ENCODE results near the gene ZP1. TPM values are rescaled to one million over a fixed set of nuclear protein-coding genes. Genes with fewer than 3 reads are reported as not detected.
A peak's percentile ranks its signal among the peaks of the same experiment; 100 is the strongest.

Gene ZP1
- total RNA-seq, 1 donor from 2014 or later, result not detected

GRCh38 chr11:60915248-60915914, 48.0 kb downstream of the ZP1 start:
- Mint-ChIP-seq H3K4me3 (ENCODE audit: unreplicated experiment) (peak overlapping the region; percentile 87), H3K4me1 (ENCODE audit: low read depth, unreplicated experiment) (peaks cover 8% of the 10 kb centered on the region), H3K27me3 (ENCODE audit: unreplicated experiment) (peaks cover 9% of the 10 kb centered on the region), H3K9me3 (ENCODE audit: unreplicated experiment) (peaks cover 12% of the 10 kb centered on the region), H3K36me3 (ENCODE audit: unreplicated experiment) (no peaks in the 10 kb centered on the region), H3K27ac (ENCODE audit: unreplicated experiment) (peak overlapping the region; percentile 31)
- DNase-seq, result peak; percentile 35
- no peak for TF ChIP-seq CTCF (IDR thresholded peaks at IDR 0.05; ENCODE audit: partially characterized antibody, unreplicated experiment)

DNA sequence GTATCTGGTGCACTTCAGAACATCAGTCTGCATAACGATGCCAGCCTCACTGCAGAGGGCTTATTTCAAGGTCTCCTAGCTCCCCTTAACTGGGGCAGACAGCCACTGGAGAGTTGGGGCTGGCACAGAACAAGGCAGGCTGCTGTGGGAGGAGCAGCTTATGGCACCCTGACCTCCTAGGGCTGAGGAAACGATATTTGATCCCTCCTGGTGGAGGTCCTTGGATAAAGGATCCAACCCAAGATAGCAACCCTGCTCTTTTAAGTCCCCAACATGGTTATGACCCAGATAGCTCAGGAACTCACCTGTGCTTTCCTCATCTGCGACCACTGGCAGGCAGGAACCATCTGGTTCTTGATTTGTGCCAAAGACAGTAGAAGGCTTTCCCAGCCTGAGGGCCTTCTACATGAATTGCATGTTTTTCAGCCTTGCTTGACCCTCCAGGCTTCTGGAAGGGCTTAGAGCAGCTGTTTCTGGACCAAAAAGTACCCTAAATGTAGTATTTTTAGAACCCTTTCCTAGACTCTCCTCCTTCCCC, 49.4 kb downstream of the ZP1 start:
- Mint-ChIP-seq H3K4me1 (ENCODE audit: low read depth, unreplicated experiment) (peaks cover 8% of the 10 kb centered on the region), H3K9me3 (ENCODE audit: unreplicated experiment) (peaks cover 12% of the 10 kb centered on the region), H3K36me3 (ENCODE audit: unreplicated experiment) (no peaks in the 10 kb centered on the region), H3K4me3 (ENCODE audit: unreplicated experiment) (no peak overlapping the region), H3K27me3 (ENCODE audit: unreplicated experiment) (peaks cover 4% of the 10 kb centered on the region), H3K27ac (ENCODE audit: unreplicated experiment) (no peak overlapping the region)
- no peak for DNase-seq
- TF ChIP-seq CTCF (IDR thresholded peaks at IDR 0.05; ENCODE audit: partially characterized antibody, unreplicated experiment), result no peak

DNA sequence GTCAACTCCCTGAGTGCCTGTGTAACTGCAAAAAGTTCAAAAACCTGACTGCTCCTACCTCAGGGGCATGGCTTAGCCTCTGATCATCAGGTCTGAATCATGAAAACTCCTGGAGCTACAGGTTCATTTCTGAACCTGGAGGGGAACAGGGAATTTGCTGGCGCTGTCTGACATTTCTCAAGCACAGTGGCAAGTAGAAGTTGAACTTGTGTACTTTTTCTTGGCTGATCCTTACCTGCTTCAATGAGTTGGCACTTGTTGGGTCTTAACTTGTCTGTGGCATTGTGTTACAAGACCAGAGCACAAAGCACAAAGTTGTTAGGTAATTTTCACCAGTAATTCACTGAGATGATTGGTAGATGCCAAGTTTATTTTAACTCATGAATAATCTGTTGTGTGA, 49.9 kb downstream of the ZP1 start:
- Mint-ChIP-seq H3K4me3 (ENCODE audit: unreplicated experiment) (no peak overlapping the region), H3K9me3 (ENCODE audit: unreplicated experiment) (peaks cover 13% of the 10 kb centered on the region), H3K36me3 (ENCODE audit: unreplicated experiment) (no peaks in the 10 kb centered on the region), H3K27me3 (ENCODE audit: unreplicated experiment) (peaks cover 4% of the 10 kb centered on the region), H3K4me1 (ENCODE audit: low read depth, unreplicated experiment) (peaks cover 9% of the 10 kb centered on the region), H3K27ac (ENCODE audit: unreplicated experiment) (no peak overlapping the region)
- DNase-seq, result no peak
- TF ChIP-seq CTCF (IDR thresholded peaks at IDR 0.05; ENCODE audit: partially characterized antibody, unreplicated experiment), result no peak

DNA sequence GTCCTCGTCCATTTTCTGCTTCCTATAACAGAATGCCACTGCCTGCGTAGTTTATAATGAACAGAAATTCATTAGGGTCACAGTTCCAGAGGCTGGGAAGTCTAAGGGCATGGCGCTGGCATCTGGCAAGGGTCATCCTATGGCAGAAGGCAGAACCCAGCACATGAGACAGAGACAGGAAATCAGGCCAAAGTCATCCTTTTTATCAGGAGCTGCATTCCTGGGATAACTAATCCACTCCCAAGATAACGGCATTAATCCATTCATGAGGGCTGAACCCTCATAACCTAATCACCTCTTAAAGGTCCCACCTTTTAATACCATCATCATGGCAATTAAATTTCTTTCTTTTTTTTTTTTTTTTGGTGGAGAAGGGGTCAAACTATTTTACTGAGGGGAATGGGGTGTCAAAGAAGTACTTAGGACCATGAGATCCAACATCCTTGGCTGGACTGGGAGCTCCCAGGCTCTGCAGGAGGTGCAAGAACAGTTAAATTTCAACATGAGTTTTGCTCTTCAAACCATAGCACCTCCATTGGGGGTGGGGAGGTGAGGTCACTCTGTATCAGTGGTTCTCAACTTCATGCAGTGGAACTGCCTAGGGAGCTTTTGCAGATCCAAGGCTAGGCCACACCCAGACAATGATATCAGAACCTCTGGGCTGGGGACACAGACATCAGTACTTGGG, 51.1 kb downstream of the ZP1 start:
- H3K27me3 Mint-ChIP-seq (ENCODE audit: unreplicated experiment), result peaks cover 8% of the 10 kb centered on the region
- peaks cover 14% of the 10 kb centered on the region for H3K4me1 Mint-ChIP-seq (ENCODE audit: low read depth, unreplicated experiment)
- H3K36me3 Mint-ChIP-seq (ENCODE audit: unreplicated experiment), result no peaks in the 10 kb centered on the region
- H3K4me3 Mint-ChIP-seq (ENCODE audit: unreplicated experiment), result no peak overlapping the region
- TF ChIP-seq CTCF (IDR thresholded peaks at IDR 0.05; ENCODE audit: partially characterized antibody, unreplicated experiment), result no peak
- peaks cover 15% of the 10 kb centered on the region for H3K9me3 Mint-ChIP-seq (ENCODE audit: unreplicated experiment)
- H3K27ac Mint-ChIP-seq (ENCODE audit: unreplicated experiment), result no peak overlapping the region
- no peak for DNase-seq

GRCh38 chr11:60918939-60919265, 51.6 kb downstream of the ZP1 start:
- no peak for DNase-seq
- H3K27ac Mint-ChIP-seq (ENCODE audit: unreplicated experiment), result no peak overlapping the region
- H3K27me3 Mint-ChIP-seq (ENCODE audit: unreplicated experiment), result peaks cover 8% of the 10 kb centered on the region
- no peak for TF ChIP-seq CTCF (IDR thresholded peaks at IDR 0.05; ENCODE audit: partially characterized antibody, unreplicated experiment)
- H3K9me3 Mint-ChIP-seq (ENCODE audit: unreplicated experiment), result peaks cover 11% of the 10 kb centered on the region
- no peaks in the 10 kb centered on the region for H3K36me3 Mint-ChIP-seq (ENCODE audit: unreplicated experiment)
- H3K4me1 Mint-ChIP-seq (ENCODE audit: low read depth, unreplicated experiment), result peaks cover 13% of the 10 kb centered on the region
- H3K4me3 Mint-ChIP-seq (ENCODE audit: unreplicated experiment), result no peak overlapping the region
